HEK293 (cell line): ENCODE data around the gene C2CD5.

Experiments
- MEIS1 ChIP-seq: sonication (generic); formaldehyde crosslinking; IDR thresholded peaks from 2 replicates; pipeline ENCODE4 v1.8.1; 2022; ENCODE audit warnings: missing genetic modification reagents, mild to moderate bottlenecking, borderline replicate concordance
- REPIN1 ChIP-seq: fragments of 450-650 bp; formaldehyde crosslinking; IDR thresholded peaks from 2 replicates; pipeline ENCODE4 v1.5.1; 2017; ENCODE audit warnings: missing biosample characterization, missing genetic modification characterization, low read depth
- TRIM28 ChIP-seq: IDR thresholded peaks from 2 replicates; pipeline ENCODE4 v1.6.1; 2011; ENCODE audit warnings: low read length, control low read depth, borderline replicate concordance
- YY1 ChIP-seq: fragments of 450-650 bp; formaldehyde crosslinking; IDR thresholded peaks from 2 replicates; pipeline ENCODE4 v1.5.1; 2018; ENCODE audit warnings: missing biosample characterization, missing genetic modification characterization
- ZNF274 ChIP-seq, 2 experiments: fragments of 200-500 bp in 1 of 2; fragments of 450-650 bp in 1 of 2; sonication (Bioruptor generic) in 1 of 2; formaldehyde crosslinking in 1 of 2; IDR thresholded peaks; 2 replicates each; pipeline versions ENCODE4 v1.5.1 to v1.6.1; 2014 to 2016; ENCODE audit warnings: borderline replicate concordance in 1 of 2, inconsistent platforms in 1 of 2, low read length in 1 of 2, missing biosample characterization in 1 of 2, missing genetic modification characterization in 1 of 2
- ZNF302 ChIP-seq: fragments of 450-650 bp; formaldehyde crosslinking; IDR thresholded peaks from 2 replicates; pipeline ENCODE4 v1.5.1; 2016; ENCODE audit warnings: missing biosample characterization, missing genetic modification characterization, low read depth
- ZNF521 ChIP-seq: fragments of 450-650 bp; formaldehyde crosslinking; IDR thresholded peaks from 2 replicates; pipeline ENCODE4 v1.5.1; 2017; ENCODE audit warnings: missing biosample characterization, mild to moderate bottlenecking, missing genetic modification characterization
- ZNF549 ChIP-seq: fragments of 450-650 bp; IDR thresholded peaks from 2 replicates; pipeline ENCODE4 v1.5.1; 2018; ENCODE audit warnings: missing biosample characterization, missing genetic modification characterization, mild to moderate bottlenecking, inconsistent platforms, moderate library complexity
- ZNF623 ChIP-seq: fragments of 450-650 bp; formaldehyde crosslinking; IDR thresholded peaks from 2 replicates; pipeline ENCODE4 v1.5.1; 2016; ENCODE audit warnings: missing biosample characterization, missing genetic modification characterization
- TF ChIP-seq, protein P1 (sequence below): fragments of 450-650 bp; formaldehyde crosslinking; IDR thresholded peaks from 2 replicates; pipeline ENCODE4 v1.5.1; 2016; ENCODE audit warnings: missing biosample characterization, missing genetic modification characterization
- TF ChIP-seq, protein P2 (sequence below): sonication (generic); formaldehyde crosslinking; IDR thresholded peaks from 2 replicates; pipeline ENCODE4 v1.8.1; 2022; ENCODE audit warnings: mild to moderate bottlenecking, moderate library complexity, missing genetic modification reagents
- TF ChIP-seq, protein P3 (sequence below): fragments of 450-650 bp; formaldehyde crosslinking; IDR thresholded peaks from 2 replicates; pipeline ENCODE4 v1.5.1; 2016; ENCODE audit warnings: missing biosample characterization, missing genetic modification characterization, borderline replicate concordance
- TF ChIP-seq, protein P4 (sequence below): fragments of 450-650 bp; formaldehyde crosslinking; IDR thresholded peaks from 2 replicates; pipeline ENCODE4 v1.5.1; 2016; ENCODE audit warnings: missing biosample characterization, missing genetic modification characterization
- TF ChIP-seq, protein P5 (sequence below): fragments of 450-650 bp; formaldehyde crosslinking; IDR thresholded peaks from 2 replicates; pipeline ENCODE4 v1.5.1; 2017; ENCODE audit warnings: missing biosample characterization, missing genetic modification characterization

DNA sequence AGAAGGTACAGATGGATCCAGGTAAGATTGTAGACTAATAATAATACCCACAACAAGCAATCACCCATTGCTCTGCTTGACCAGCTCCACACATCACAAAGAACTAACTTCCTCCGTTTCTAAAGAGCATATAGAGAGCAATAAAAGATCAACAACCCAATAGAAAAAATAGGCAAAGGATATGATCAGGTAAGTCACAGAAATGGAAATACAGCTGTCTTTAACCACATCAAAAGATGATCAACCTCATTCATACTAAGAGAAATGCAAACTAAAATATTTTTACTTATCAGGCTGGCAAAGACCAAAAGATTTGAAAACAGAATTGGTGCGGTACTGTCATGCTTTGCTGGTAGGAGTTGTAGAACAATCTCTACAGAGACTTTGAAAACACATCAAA, 8.9 kb downstream of the C2CD5 start:
- TF ChIP-seq, protein P1, sequence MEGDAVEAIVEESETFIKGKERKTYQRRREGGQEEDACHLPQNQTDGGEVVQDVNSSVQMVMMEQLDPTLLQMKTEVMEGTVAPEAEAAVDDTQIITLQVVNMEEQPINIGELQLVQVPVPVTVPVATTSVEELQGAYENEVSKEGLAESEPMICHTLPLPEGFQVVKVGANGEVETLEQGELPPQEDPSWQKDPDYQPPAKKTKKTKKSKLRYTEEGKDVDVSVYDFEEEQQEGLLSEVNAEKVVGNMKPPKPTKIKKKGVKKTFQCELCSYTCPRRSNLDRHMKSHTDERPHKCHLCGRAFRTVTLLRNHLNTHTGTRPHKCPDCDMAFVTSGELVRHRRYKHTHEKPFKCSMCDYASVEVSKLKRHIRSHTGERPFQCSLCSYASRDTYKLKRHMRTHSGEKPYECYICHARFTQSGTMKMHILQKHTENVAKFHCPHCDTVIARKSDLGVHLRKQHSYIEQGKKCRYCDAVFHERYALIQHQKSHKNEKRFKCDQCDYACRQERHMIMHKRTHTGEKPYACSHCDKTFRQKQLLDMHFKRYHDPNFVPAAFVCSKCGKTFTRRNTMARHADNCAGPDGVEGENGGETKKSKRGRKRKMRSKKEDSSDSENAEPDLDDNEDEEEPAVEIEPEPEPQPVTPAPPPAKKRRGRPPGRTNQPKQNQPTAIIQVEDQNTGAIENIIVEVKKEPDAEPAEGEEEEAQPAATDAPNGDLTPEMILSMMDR (tag by site-specific recombination) = no peak
- TF ChIP-seq ZNF521 (tag by site-specific recombination) (no peak), YY1 (tag by site-specific recombination) (no peak), MEIS1 (no peak), ZNF302 (tag by site-specific recombination) (no peak), ZNF549 (no peak), ZNF274 (IDR thresholded peaks at IDR 0.05; ENCODE audit: low read length) (no peak), ZNF274 (tag by site-specific recombination; IDR thresholded peaks at IDR 0.05; ENCODE audit: borderline replicate concordance) (no peak), TRIM28 (no peak), ZNF623 (no peak), REPIN1 (tag by site-specific recombination) (no peak)
- TF ChIP-seq, protein P2, sequence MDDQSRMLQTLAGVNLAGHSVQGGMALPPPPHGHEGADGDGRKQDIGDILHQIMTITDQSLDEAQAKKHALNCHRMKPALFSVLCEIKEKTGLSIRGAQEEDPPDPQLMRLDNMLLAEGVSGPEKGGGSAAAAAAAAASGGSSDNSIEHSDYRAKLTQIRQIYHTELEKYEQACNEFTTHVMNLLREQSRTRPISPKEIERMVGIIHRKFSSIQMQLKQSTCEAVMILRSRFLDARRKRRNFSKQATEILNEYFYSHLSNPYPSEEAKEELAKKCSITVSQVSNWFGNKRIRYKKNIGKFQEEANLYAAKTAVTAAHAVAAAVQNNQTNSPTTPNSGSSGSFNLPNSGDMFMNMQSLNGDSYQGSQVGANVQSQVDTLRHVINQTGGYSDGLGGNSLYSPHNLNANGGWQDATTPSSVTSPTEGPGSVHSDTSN (CRISPR knock-in tag) = no peak
- TF ChIP-seq, protein P3, sequence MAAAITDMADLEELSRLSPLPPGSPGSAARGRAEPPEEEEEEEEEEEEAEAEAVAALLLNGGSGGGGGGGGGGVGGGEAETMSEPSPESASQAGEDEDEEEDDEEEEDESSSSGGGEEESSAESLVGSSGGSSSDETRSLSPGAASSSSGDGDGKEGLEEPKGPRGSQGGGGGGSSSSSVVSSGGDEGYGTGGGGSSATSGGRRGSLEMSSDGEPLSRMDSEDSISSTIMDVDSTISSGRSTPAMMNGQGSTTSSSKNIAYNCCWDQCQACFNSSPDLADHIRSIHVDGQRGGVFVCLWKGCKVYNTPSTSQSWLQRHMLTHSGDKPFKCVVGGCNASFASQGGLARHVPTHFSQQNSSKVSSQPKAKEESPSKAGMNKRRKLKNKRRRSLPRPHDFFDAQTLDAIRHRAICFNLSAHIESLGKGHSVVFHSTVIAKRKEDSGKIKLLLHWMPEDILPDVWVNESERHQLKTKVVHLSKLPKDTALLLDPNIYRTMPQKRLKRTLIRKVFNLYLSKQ (tag by site-specific recombination) = no peak
- TF ChIP-seq, protein P4, sequence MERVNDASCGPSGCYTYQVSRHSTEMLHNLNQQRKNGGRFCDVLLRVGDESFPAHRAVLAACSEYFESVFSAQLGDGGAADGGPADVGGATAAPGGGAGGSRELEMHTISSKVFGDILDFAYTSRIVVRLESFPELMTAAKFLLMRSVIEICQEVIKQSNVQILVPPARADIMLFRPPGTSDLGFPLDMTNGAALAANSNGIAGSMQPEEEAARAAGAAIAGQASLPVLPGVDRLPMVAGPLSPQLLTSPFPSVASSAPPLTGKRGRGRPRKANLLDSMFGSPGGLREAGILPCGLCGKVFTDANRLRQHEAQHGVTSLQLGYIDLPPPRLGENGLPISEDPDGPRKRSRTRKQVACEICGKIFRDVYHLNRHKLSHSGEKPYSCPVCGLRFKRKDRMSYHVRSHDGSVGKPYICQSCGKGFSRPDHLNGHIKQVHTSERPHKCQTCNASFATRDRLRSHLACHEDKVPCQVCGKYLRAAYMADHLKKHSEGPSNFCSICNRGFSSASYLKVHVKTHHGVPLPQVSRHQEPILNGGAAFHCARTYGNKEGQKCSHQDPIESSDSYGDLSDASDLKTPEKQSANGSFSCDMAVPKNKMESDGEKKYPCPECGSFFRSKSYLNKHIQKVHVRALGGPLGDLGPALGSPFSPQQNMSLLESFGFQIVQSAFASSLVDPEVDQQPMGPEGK (tag by site-specific recombination) = no peak
- TF ChIP-seq, protein P5, sequence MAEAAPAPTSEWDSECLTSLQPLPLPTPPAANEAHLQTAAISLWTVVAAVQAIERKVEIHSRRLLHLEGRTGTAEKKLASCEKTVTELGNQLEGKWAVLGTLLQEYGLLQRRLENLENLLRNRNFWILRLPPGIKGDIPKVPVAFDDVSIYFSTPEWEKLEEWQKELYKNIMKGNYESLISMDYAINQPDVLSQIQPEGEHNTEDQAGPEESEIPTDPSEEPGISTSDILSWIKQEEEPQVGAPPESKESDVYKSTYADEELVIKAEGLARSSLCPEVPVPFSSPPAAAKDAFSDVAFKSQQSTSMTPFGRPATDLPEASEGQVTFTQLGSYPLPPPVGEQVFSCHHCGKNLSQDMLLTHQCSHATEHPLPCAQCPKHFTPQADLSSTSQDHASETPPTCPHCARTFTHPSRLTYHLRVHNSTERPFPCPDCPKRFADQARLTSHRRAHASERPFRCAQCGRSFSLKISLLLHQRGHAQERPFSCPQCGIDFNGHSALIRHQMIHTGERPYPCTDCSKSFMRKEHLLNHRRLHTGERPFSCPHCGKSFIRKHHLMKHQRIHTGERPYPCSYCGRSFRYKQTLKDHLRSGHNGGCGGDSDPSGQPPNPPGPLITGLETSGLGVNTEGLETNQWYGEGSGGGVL (tag by site-specific recombination) = no peak
